K562 (cell line): ENCODE data around the gene SPTSSA. TPM values are rescaled to one million over a fixed set of nuclear protein-coding genes. Genes with fewer than 3 reads are reported as not detected.

Experiments used
- ETV1 ChIP-seq: fragments of 450-650 bp; conservative IDR thresholded peaks from 2 replicates; pipeline ENCODE4 v1.6.1; 2016; ENCODE audit warnings: missing genetic modification characterization, control low read depth, low read depth, missing compliant biosample characterization
- FOXK1 ChIP-seq: sonication (generic); formaldehyde crosslinking; IDR thresholded peaks from 2 replicates; pipeline ENCODE4 v1.8.0; 2022; ENCODE audit warnings: missing genetic modification reagents, mild to moderate bottlenecking, borderline replicate concordance
- GABPB1 ChIP-seq: sonication (generic); formaldehyde crosslinking; IDR thresholded peaks from 2 replicates; pipeline ENCODE4 v1.8.0; 2022; ENCODE audit warnings: mild to moderate bottlenecking, missing genetic modification reagents
- NFATC3 ChIP-seq: fragments of 450-650 bp; IDR thresholded peaks from 2 replicates; pipeline ENCODE4 v1.6.1; 2017; ENCODE audit warnings: mild to moderate bottlenecking
- NFYB ChIP-seq: IDR thresholded peaks from 2 replicates; pipeline ENCODE4 v1.6.1; 2011; ENCODE audit warnings: mild to moderate bottlenecking, moderate library complexity; ENCODE audit not compliant: insufficient read length; ENCODE audit errors: extremely low read depth
- NR2F6 ChIP-seq: fragments of 450-650 bp; formaldehyde crosslinking; IDR thresholded peaks from 2 replicates; pipeline ENCODE4 v1.4.0; 2020; ENCODE audit warnings: mild to moderate bottlenecking
- PHF8 ChIP-seq: fragments of 200-600 bp; sonication (generic); IDR thresholded peaks from 2 replicates; pipeline ENCODE4 v1.6.1; 2012; ENCODE audit warnings: mixed run types, mild to moderate bottlenecking, inconsistent platforms, low read length, moderate library complexity, borderline replicate concordance
- POLR2AphosphoS2 ChIP-seq: IDR thresholded peaks from 2 replicates; pipeline ENCODE4 v1.6.1; 2012; ENCODE audit warnings: low read length, improper control_type of control experiment
- POLR2AphosphoS5 ChIP-seq: IDR thresholded peaks from 2 replicates; pipeline ENCODE4 v1.6.1; 2011; ENCODE audit warnings: mild to moderate bottlenecking, low read depth, low read length, moderate library complexity; ENCODE audit not compliant: control insufficient read depth, insufficient read depth
- PRPF4 ChIP-seq: fragments of 200-400 bp; formaldehyde crosslinking; IDR thresholded peaks from one replicate; pipeline ENCODE4 v1.6.1; 2017; ENCODE audit warnings: low read length, low read depth, mild to moderate bottlenecking; ENCODE audit not compliant: insufficient read depth, poor library complexity, severe bottlenecking
- PTTG1 ChIP-seq: fragments of 450-650 bp; IDR thresholded peaks from 2 replicates; pipeline ENCODE4 v1.6.1; 2016; ENCODE audit warnings: low read depth, mild to moderate bottlenecking, missing genetic modification characterization, missing compliant biosample characterization
- RBM25 ChIP-seq: fragments of 200-400 bp; formaldehyde crosslinking; IDR thresholded peaks from 2 replicates; pipeline ENCODE4 v1.6.1; 2018; ENCODE audit warnings: low read length, low read depth, moderate library complexity; ENCODE audit not compliant: severe bottlenecking
- SAP30 ChIP-seq: fragments of 200-600 bp; sonication (generic); IDR thresholded peaks from 2 replicates; pipeline ENCODE4 v1.6.1; 2012; ENCODE audit warnings: borderline replicate concordance, low read depth, mild to moderate bottlenecking, moderate library complexity, low read length, control low read depth, inconsistent platforms; ENCODE audit not compliant: insufficient read depth, poor library complexity, severe bottlenecking
- TFAM ChIP-seq: fragments of 250-450 bp; sonication (Bioruptor Pico); conservative IDR thresholded peaks from 2 replicates; pipeline ENCODE4 v1.5.0; 2021; ENCODE audit warnings: mild to moderate bottlenecking, moderate library complexity
- ZFPM2 ChIP-seq: fragments of 250-450 bp; sonication (Bioruptor Pico); IDR thresholded peaks from 2 replicates; pipeline ENCODE4 v1.5.1; 2022; ENCODE audit warnings: mild to moderate bottlenecking
- ZNF436 ChIP-seq: fragments of 250-450, 450-650 bp; sonication (Bioruptor Pico); formaldehyde crosslinking; IDR thresholded peaks from 2 replicates; pipeline ENCODE4 v1.7.0; 2020; ENCODE audit warnings: mild to moderate bottlenecking
- ZNF699 ChIP-seq: fragments of 250-450 bp; sonication (Bioruptor Pico); IDR thresholded peaks from 2 replicates; pipeline ENCODE4 v1.8.0; 2021; ENCODE audit warnings: mild to moderate bottlenecking, moderate library complexity; ENCODE audit not compliant: insufficient replicate concordance
- polyA plus RNA-seq, 8 experiments: library from polyadenylated mRNA; depleted of rRNA in 4 of 8; stranded (reverse) in 5 of 8; unstranded in 3 of 8; fragments of >200 nt; fragmentation: Nextera tagmentation in 2 of 8; fragmentation: Illumina TruSeq in 1 of 8; extraction: Ambion mirVana in 2 of 8; extraction: Trizol in 1 of 8; gene quantifications; 2 replicates each; pipeline versions ENCODE4 v1.2.1 to v1.2.3, GENCODE V29; 2011 to 2014; ENCODE audit warnings: inconsistent platforms in 1 of 8, missing spikeins in 1 of 8
- total RNA-seq, 7 experiments: library from RNA; depleted of rRNA in 6 of 7; stranded (reverse); fragments of >200 nt in 6 of 7; fragmentation: Illumina TruSeq in 2 of 7; extraction: Trizol in 2 of 7; gene quantifications; 2 replicates each; pipeline versions ENCODE4 v1.2.1 to v1.2.3, GENCODE V29; 2011 to 2021; ENCODE audit warnings: low replicate concordance in 1 of 7
- TF ChIP-seq, protein P1 (sequence below), 2 experiments: fragments of 450-650 bp in 1 of 2; sonication (generic) in 1 of 2; formaldehyde crosslinking; conservative IDR thresholded peaks; 2 replicates each; pipeline versions ENCODE4 v1.4.0 to v1.8.1; 2020 to 2022; ENCODE audit warnings: mild to moderate bottlenecking in 1 of 2, missing genetic modification reagents in 1 of 2
- TF ChIP-seq, protein P2 (sequence below): fragments of 250-450 bp; sonication (Bioruptor Pico); IDR thresholded peaks from 2 replicates; pipeline ENCODE4 v1.4.0; 2020
- TF ChIP-seq, protein P3 (sequence below): sonication (generic); formaldehyde crosslinking; IDR thresholded peaks from 2 replicates; pipeline ENCODE4 v1.8.0; 2022; ENCODE audit warnings: missing genetic modification reagents, mild to moderate bottlenecking, moderate library complexity, borderline replicate concordance

The SPTSSA gene
- total and polyA plus RNA-seq, 9 of the 15 experiments (the other 6 are each of a cell fraction or from before 2014, with no cell fraction given), result 6.8 to 35.7 (median 22.0) TPM

DNA sequence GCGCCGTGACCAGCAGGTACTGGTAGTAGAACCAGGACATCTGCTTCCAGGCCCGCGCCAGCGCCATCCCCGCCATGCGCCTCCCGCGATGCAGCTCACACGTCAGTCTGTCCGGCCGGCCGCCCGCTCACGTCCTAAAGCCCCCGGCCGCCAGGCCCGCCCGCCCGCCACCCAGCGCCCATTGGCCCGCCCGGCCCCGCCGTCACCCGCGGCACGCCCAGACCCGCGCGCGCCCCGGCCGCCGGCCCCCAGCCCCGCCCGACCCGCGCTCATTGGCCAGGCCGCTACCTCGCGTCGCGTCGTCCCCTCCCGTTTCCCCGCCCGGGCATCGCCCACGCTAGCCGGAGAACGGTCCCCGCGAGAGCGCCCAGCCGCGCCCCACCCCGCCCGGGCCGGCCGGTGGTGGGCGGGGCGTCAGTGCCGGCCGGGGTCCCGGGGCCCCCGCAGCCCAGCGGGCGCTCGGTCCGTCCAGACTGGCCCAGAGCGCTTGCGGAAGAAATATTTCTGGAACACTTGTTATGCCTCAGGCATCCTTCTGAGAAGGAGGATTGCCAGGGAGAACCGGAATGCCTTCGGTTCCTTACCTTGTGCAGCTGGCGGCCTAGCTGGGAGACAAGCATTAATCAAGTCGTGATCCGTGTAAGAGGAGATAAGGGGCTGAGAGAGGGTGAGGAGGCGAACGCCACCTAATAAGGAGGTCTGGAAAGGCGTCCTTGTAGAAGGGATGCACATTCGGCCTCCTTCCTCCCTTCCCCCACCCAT, at the start of gene SPTSSA (continued):
- TF ChIP-seq, protein P1, sequence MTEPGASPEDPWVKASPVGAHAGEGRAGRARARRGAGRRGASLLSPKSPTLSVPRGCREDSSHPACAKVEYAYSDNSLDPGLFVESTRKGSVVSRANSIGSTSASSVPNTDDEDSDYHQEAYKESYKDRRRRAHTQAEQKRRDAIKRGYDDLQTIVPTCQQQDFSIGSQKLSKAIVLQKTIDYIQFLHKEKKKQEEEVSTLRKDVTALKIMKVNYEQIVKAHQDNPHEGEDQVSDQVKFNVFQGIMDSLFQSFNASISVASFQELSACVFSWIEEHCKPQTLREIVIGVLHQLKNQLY (CRISPR knock-in tag; conservative IDR thresholded peaks at IDR 0.05), result no peak
- TF ChIP-seq NFYB (peak; percentile 39), PTTG1 (tag) (no peak), FOXK1 (no peak), POLR2AphosphoS2 (no peak), ZNF699 (CRISPR knock-in tag) (no peak), SAP30 (no peak), RBM25 (peak; percentile 49), ZFPM2 (CRISPR knock-in tag) (no peak), GABPB1 (CRISPR knock-in tag) (0 out of 2 replicates have a peak, but pooled peaks have one; percentile 1), NFATC3 (no peak), ZNF436 (CRISPR knock-in tag) (no peak), ETV1 (tag) (no peak), POLR2AphosphoS5 (peak; percentile 57), PRPF4 (no peak), TFAM (CRISPR knock-in tag) (no peak), NR2F6 (CRISPR knock-in tag) (no peak), PHF8 (peak; percentile 91; the same call in 1 of the 2 replicates)
- TF ChIP-seq, protein P2, sequence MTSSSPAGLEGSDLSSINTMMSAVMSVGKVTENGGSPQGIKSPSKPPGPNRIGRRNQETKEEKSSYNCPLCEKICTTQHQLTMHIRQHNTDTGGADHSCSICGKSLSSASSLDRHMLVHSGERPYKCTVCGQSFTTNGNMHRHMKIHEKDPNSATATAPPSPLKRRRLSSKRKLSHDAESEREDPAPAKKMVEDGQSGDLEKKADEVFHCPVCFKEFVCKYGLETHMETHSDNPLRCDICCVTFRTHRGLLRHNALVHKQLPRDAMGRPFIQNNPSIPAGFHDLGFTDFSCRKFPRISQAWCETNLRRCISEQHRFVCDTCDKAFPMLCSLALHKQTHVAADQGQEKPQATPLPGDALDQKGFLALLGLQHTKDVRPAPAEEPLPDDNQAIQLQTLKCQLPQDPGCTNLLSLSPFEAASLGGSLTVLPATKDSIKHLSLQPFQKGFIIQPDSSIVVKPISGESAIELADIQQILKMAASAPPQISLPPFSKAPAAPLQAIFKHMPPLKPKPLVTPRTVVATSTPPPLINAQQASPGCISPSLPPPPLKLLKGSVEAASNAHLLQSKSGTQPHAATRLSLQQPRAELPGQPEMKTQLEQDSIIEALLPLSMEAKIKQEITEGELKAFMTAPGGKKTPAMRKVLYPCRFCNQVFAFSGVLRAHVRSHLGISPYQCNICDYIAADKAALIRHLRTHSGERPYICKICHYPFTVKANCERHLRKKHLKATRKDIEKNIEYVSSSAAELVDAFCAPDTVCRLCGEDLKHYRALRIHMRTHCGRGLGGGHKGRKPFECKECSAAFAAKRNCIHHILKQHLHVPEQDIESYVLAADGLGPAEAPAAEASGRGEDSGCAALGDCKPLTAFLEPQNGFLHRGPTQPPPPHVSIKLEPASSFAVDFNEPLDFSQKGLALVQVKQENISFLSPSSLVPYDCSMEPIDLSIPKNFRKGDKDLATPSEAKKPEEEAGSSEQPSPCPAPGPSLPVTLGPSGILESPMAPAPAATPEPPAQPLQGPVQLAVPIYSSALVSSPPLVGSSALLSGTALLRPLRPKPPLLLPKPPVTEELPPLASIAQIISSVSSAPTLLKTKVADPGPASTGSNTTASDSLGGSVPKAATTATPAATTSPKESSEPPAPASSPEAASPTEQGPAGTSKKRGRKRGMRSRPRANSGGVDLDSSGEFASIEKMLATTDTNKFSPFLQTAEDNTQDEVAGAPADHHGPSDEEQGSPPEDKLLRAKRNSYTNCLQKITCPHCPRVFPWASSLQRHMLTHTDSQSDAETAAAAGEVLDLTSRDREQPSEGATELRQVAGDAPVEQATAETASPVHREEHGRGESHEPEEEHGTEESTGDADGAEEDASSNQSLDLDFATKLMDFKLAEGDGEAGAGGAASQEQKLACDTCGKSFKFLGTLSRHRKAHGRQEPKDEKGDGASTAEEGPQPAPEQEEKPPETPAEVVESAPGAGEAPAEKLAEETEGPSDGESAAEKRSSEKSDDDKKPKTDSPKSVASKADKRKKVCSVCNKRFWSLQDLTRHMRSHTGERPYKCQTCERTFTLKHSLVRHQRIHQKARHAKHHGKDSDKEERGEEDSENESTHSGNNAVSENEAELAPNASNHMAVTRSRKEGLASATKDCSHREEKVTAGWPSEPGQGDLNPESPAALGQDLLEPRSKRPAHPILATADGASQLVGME (CRISPR knock-in tag), result no peak
- TF ChIP-seq, protein P3, sequence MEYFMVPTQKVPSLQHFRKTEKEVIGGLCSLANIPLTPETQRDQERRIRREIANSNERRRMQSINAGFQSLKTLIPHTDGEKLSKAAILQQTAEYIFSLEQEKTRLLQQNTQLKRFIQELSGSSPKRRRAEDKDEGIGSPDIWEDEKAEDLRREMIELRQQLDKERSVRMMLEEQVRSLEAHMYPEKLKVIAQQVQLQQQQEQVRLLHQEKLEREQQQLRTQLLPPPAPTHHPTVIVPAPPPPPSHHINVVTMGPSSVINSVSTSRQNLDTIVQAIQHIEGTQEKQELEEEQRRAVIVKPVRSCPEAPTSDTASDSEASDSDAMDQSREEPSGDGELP (CRISPR knock-in tag), result 0 out of 2 replicates have a peak, but pooled peaks have one; percentile 4
